ENCODE results near the gene PARD3. TPM values are rescaled to one million over a fixed set of nuclear protein-coding genes. Genes with fewer than 3 reads are reported as not detected.
A peak's percentile ranks its signal among the peaks of the same experiment; 100 is the strongest.
"Not testable (repeated sequence)": the region's sequence is repeated elsewhere in the genome, so short reads cannot be mapped to it uniquely, and the experiment has no call there.

Gene PARD3
- total and polyA plus RNA-seq, 2 donors (not counting 3 experiments of a cell fraction or from before 2014, with no cell fraction given): 7.3 to 24.1 TPM

DNA sequence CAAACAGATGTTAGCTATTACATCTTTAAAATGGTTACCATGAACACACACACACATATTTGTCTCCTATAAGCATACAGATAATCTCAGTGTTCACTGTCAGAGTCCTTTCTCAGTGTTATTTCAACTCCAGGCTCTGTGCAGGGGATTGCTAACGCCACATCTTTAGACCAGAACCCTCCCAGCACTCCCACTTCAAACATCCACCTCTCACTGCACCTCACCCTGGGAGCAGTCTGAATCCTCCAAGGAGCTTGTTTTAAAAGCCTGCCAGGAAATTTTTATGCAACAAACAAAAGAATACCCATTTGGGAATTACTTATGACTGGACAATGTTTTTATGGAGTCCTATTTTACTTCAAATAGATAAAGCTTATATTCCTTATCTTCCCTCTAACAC is 107.4 kb downstream of the PARD3 start:
- H3K27me3 ChIP-seq (ENCODE audit: control insufficient read depth in 2 of 2, insufficient read depth in 2 of 2, low read length in 2 of 2): no peaks in the 10 kb centered on the region
- CTCF ChIA-PET: interaction anchor here (0.9 to 4.9 kb wide), 3 partner anchors 16 to 59 kb away, joined by 3 to 23 read pairs (median 3); no protein-coding TSS in a partner anchor
- peaks cover 6% of the 10 kb centered on the region for H3K79me2 ChIP-seq (ENCODE audit: control insufficient read depth, insufficient read depth, low read length)
- intact Hi-C loops (cut with micrococcal nuclease): loop anchor here (10.0 kb wide), 1 partner anchor 487 kb away; no protein-coding TSS in a partner anchor
- DNase-seq (ENCODE audit: low read depth, low spot score): no peak
- TF ChIP-seq CTCF (IDR thresholded peaks at IDR 0.05; ENCODE audit: extremely low read depth in 1 of 2, insufficient read depth in 1 of 2, low read depth in 1 of 2, low read length in 2 of 2) (no peak), POLR2AphosphoS5 (IDR thresholded peaks at IDR 0.05; ENCODE audit: insufficient read depth, low read depth, low read length) (no peak), POLR2A (IDR thresholded peaks at IDR 0.05; ENCODE audit: low read depth, low read length) (no peak)
- H3K36me3 ChIP-seq (ENCODE audit: control insufficient read depth in 2 of 2, extremely low read depth in 1 of 2, insufficient read depth in 2 of 2, low read length in 2 of 2): no peaks in the 10 kb centered on the region
- peak overlapping the region; percentile 44 for H3K4me2 ChIP-seq (ENCODE audit: insufficient read depth, low read length)
- H3K27ac ChIP-seq (ENCODE audit: insufficient read depth, low read depth, low read length): no peak overlapping the region
- no peaks in the 10 kb centered on the region for H3K9me1 ChIP-seq (replicated peaks; ENCODE audit: control insufficient read depth, extremely low read depth, insufficient read depth, low read length)
- dilution Hi-C loops (cut with MboI; ENCODE audit: extremely low pct_ligation_motif_present, low sequenced_read_pairs): no loop called here
- peak; percentile 26 for FAIRE-seq
- peaks cover 26% of the 10 kb centered on the region for H3K4me1 ChIP-seq (ENCODE audit: control insufficient read depth, extremely low read depth, insufficient read depth, low read length)
- H2AFZ ChIP-seq (ENCODE audit: low read depth, low read length): no peak overlapping the region
- H3K4me3 ChIP-seq (replicated peaks in 1 of 3; ENCODE audit: insufficient read depth in 1 of 3, low read depth in 1 of 3, low read length in 3 of 3): no peak overlapping the region
- H3K9ac ChIP-seq (replicated peaks; ENCODE audit: extremely low read depth, insufficient read depth, low read length): no peak overlapping the region
- no peaks in the 10 kb centered on the region for H3K9me3 ChIP-seq (replicated peaks; ENCODE audit: control insufficient read depth, insufficient read depth, low read length)
- H4K20me1 ChIP-seq (replicated peaks; ENCODE audit: control insufficient read depth, extremely low read depth, insufficient read depth, low read length): peaks cover 2% of the 10 kb centered on the region
- POLR2A ChIA-PET: no interaction called here
- BruUV-seq (replicated peaks): no TSS peak

DNA sequence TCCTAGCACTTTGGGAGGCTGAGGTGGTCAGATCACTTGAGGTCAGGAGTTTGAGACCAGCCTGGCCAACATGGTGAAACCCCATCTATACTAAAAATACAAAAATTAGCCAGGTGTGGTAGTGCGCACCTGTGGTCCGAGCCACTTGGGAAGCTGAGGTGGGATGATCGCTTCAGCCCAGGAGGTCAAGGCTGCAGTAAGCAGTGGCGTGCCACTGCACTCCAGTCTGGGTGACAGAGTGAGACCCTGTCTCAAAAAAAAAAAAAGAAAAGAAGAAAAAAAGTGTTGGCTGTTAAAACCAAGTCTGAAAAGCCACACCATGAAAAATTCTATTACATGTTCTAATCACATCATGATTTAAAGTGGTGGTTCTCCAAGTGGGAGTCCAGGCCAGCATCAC is 108.1 kb downstream of the PARD3 start:
- H3K4me1 ChIP-seq (ENCODE audit: control insufficient read depth, extremely low read depth, insufficient read depth, low read length): peaks cover 26% of the 10 kb centered on the region
- H2AFZ ChIP-seq (ENCODE audit: low read depth, low read length); H3K9me3 ChIP-seq (replicated peaks; ENCODE audit: control insufficient read depth, insufficient read depth, low read length); H3K9me1 ChIP-seq (replicated peaks; ENCODE audit: control insufficient read depth, extremely low read depth, insufficient read depth, low read length); H3K4me2 ChIP-seq (ENCODE audit: insufficient read depth, low read length); DNase-seq (ENCODE audit: low read depth, low spot score); dilution Hi-C loops (cut with MboI; ENCODE audit: extremely low pct_ligation_motif_present, low sequenced_read_pairs); FAIRE-seq; POLR2A ChIA-PET; H3K36me3 ChIP-seq (ENCODE audit: control insufficient read depth in 2 of 2, extremely low read depth in 1 of 2, insufficient read depth in 2 of 2, low read length in 2 of 2); BruUV-seq (replicated peaks); H3K79me2 ChIP-seq (ENCODE audit: control insufficient read depth, insufficient read depth, low read length); H3K4me3 ChIP-seq (replicated peaks in 1 of 3; ENCODE audit: insufficient read depth in 1 of 3, low read depth in 1 of 3, low read length in 3 of 3); H3K27ac ChIP-seq (ENCODE audit: insufficient read depth, low read depth, low read length); H3K9ac ChIP-seq (replicated peaks; ENCODE audit: extremely low read depth, insufficient read depth, low read length); H3K27me3 ChIP-seq (ENCODE audit: control insufficient read depth in 2 of 2, insufficient read depth in 2 of 2, low read length in 2 of 2); H4K20me1 ChIP-seq (replicated peaks; ENCODE audit: control insufficient read depth, extremely low read depth, insufficient read depth, low read length): not testable (repeated sequence)
- intact Hi-C loops (cut with micrococcal nuclease): loop anchor here (10.0 kb wide), 1 partner anchor 488 kb away; no protein-coding TSS in a partner anchor
- CTCF ChIA-PET: interaction anchor here (4.9 kb wide), 1 partner anchor 17 kb away, joined by 23 read pairs; no protein-coding TSS in a partner anchor
